Spinal cord (tissue), 10 donors: Measurements from ENCODE around the gene QPCT. TPM values are rescaled to one million over a fixed set of nuclear protein-coding genes. Genes with fewer than 3 reads are reported as not detected.

ENCODE experiments used
- DNase-seq, 6 donors: peaks; one replicate each; pipeline versions ENCODE4 v3.0.0 to v3.0.0-alpha.2; 2013 to 2015; ENCODE audit warnings: low spot score in 6 of 6, low read depth in 4 of 6
- H3K27ac ChIP-seq: one replicate; pipeline ENCODE4 v1.5.1; 2013; ENCODE audit warnings: low read depth, low read length, control low read depth
- H3K27me3 ChIP-seq: one replicate; pipeline ENCODE4 v1.6.1; 2013; ENCODE audit warnings: low read length; ENCODE audit not compliant: control insufficient read depth, insufficient read depth
- H3K36me3 ChIP-seq: one replicate; pipeline ENCODE4 v1.6.1; 2013; ENCODE audit warnings: low read length; ENCODE audit not compliant: control insufficient read depth, insufficient read depth
- H3K4me1 ChIP-seq: one replicate; pipeline ENCODE4 v1.6.1; 2013; ENCODE audit warnings: low read length; ENCODE audit not compliant: control insufficient read depth, insufficient read depth
- H3K4me3 ChIP-seq: one replicate; pipeline ENCODE4 v1.5.1; 2013; ENCODE audit warnings: low read depth, low read length, control low read depth
- H3K9me3 ChIP-seq: one replicate; pipeline ENCODE4 v1.6.1; 2013; ENCODE audit warnings: low read length; ENCODE audit not compliant: control insufficient read depth, insufficient read depth
- WGBS: methylation state at CpG from one replicate; pipeline ENCODE4 v1.1.5; 2013; ENCODE audit warnings: missing lambda C conversion rate; ENCODE audit not compliant: insufficient coverage; 5-methylcytosine and 5-hydroxymethylcytosine counted together
- polyA plus RNA-seq, 2 donors: library from polyadenylated mRNA; unstranded; fragments of 120-200 nt; gene quantifications; one replicate each; pipeline ENCODE4 v1.2.1, GENCODE V29; 2013; ENCODE audit not compliant: insufficient read length in 2 of 2
- total RNA-seq, 2 donors: library from RNA; depleted of rRNA in 1 of 2; stranded (reverse); fragments of 120-200 nt in 1 of 2; fragments of >200 nt in 1 of 2; gene quantifications; one replicate each; pipeline versions ENCODE4 v1.2.3 to v1.2.4, GENCODE V29; 2013 to 2014
- donor health status: healthy.

The QPCT gene
- total and polyA plus RNA-seq, 4 donors: 10.4 to 26.5 (median 25.8) TPM

- WGBS: under 1% methylated on average over 29 of the region's 61 CpGs
- peaks cover 7% of the 10 kb centered on the region for H3K27me3 ChIP-seq
- DNase-seq: peak in 2 of 6 donors; percentile 51 to 60
- no peaks in the 10 kb centered on the region for H3K36me3 ChIP-seq
- H3K27ac ChIP-seq: peak overlapping the region; percentile 90
- no peaks in the 10 kb centered on the region for H3K9me3 ChIP-seq
- H3K4me1 ChIP-seq: peaks cover 4% of the 10 kb centered on the region
- H3K4me3 ChIP-seq: peak overlapping the region; percentile 81
These were observed 20.5 kb upstream of the QPCT start for GRCh38 chr2:37323781-37324535.

DNA sequence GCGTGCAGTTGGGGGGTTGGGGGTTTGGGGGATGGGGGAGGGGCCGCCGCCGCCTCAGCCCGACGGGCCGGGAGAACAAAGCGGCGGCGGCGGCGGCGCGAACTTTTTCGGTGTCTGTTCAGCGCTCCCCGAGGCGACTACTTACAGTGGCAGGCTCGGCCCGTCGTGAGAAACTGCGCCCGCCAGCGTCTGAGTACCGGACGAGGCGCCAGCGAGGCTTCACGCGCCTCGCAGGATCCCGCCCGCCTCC is 20.0 kb upstream of the QPCT start:
- H3K9me3 ChIP-seq: no peaks in the 10 kb centered on the region
- H3K4me3 ChIP-seq: peak overlapping the region; percentile 81
- H3K4me1 ChIP-seq: peaks cover 4% of the 10 kb centered on the region
- H3K27ac ChIP-seq: peak overlapping the region; percentile 84
- peak in 4 of 6 donors; percentile 38 to 88 (median 58) for DNase-seq
- peaks cover 7% of the 10 kb centered on the region for H3K27me3 ChIP-seq
- WGBS: 0% methylated on average over 27 of the region's 33 CpGs
- no peaks in the 10 kb centered on the region for H3K36me3 ChIP-seq

DNA sequence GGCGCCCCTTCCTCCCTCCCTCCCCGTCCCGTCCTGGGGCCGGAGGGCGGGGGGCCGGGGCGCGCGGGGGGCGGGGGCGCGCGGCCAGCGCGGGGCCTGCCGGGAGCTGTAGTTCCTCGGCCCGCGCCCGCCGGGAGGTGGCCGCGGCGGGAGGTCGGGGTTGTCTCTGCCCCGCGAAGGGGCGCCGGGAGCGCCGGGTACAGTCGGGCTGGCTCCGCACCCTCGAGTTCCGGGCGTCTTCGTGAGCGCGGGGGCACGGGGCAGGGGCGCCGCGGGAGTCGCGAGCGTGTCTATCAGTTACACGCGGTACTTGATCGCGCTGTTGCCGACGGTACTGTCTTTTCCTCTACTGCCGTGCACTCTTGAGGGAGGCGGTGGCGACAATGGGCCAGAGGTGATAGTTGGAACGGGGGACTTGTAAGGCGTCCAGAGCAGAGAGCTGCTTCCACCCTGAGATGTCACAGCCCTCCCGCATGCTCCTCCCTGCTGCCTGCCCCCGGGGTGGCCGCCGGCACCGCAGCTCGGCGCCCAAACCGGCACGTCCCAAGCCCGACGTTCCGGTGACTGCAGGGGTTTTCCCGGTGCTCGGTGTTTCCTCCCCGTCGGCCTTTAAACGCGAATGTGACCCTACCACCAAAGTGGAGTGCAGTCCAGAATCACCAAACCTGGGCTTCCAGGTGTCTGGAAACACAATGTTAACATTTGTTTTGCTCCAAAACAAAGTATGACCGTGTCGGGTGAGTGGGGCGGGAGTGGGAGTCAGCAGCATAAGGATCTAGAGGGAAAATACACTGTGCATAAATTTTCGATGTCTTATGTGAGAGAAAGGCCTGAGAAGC is 19.4 kb upstream of the QPCT start, which contains the start of gene PRKD3:
PRKD3 (minus strand) TSS at position 48 of the 839 bp plus-strand sequence. CDS start 8,309 bp downstream, outside the sequence.
- Histone ChIP-seq H3K9me3 (no peaks in the 10 kb centered on the region), H3K27ac (peak within 1 kb of the TSS; percentile 90), H3K27me3 (peaks cover 7% of the 10 kb centered on the region), H3K36me3 (no peaks in the 10 kb centered on the region), H3K4me3 (peak within 1 kb of the TSS; percentile 81), H3K4me1 (peaks cover 4% of the 10 kb centered on the region)
- WGBS: under 1% methylated on average over 75 of the region's 79 CpGs
- peak in 1 of 6 donors; percentile 62 for DNase-seq

GRCh38 chr2:37325625-37326071 is 18.8 kb upstream of the QPCT start:
- no peak for DNase-seq
- Histone ChIP-seq H3K4me3 (peak overlapping the region; percentile 71), H3K27ac (peak overlapping the region; percentile 78), H3K9me3 (no peaks in the 10 kb centered on the region), H3K36me3 (no peaks in the 10 kb centered on the region), H3K27me3 (peaks cover 7% of the 10 kb centered on the region), H3K4me1 (peaks cover 4% of the 10 kb centered on the region)
- WGBS: 96% methylated on average over 4 of the region's 12 CpGs

DNA sequence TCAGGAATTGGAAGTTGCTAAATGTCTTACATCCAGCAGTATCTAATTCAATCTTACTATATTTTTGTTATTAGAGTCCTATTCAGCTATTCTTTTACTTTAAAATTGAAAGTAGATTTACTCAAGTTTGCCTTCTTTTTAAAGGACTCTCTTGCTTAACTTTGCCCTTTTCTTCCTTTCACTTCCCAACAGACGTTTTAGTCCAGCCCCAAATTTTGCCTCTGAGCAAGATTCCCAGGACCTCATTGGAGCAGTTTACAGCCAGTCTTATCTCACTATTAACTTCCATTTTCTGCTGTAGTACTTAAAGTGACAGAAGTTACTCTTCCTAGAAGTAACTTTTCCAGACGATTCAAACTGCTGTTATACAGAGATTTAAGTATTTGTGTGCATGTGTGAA is 18.1 kb upstream of the QPCT start:
- no peaks in the 10 kb centered on the region for H3K9me3 ChIP-seq
- WGBS: 67% methylated on average over 1 of the region's 2 CpGs
- peak in 1 of 6 donors; percentile 69 for DNase-seq
- H3K4me1 ChIP-seq: peaks cover 4% of the 10 kb centered on the region
- H3K4me3 ChIP-seq: no peak overlapping the region
- H3K27ac ChIP-seq: peak overlapping the region; percentile 78
- H3K27me3 ChIP-seq: peaks cover 7% of the 10 kb centered on the region
- no peaks in the 10 kb centered on the region for H3K36me3 ChIP-seq

DNA sequence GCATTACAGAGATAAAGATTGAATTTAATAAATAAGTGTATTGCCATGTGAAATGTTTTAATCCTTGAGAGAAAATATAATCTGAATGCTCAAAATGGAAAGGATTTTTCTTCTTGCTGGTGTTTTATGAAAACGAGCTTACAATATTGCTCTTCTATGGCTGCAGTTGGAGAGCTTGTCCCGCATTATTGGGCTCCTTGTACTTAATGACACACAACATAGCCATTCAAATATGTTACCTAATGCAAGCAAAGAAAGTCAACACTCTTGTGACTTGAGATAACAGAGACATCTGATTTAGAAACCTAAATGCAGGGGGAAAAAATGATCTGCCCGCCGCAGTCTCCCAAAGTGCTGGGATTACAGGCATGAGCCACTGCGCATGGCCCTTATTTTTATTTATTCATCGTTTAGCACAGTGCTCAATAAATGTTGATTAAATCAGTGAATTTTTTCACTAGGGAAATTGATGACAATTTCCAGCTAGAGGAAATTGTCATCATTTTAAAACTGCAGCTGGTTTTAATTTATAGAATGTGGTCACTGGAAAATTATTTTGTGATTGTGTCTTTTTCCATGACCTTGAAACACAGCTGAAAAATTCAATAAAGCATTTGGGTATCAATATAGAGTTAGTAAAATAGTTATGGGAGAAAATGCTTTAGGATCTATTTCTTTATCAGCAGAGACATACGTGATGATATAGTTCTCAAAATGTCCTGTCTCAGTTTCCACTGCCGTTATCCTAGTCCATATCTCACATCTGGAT is 17.4 kb upstream of the QPCT start:
- Histone ChIP-seq H3K27ac (peak overlapping the region; percentile 78), H3K4me1 (peaks cover 4% of the 10 kb centered on the region), H3K36me3 (no peaks in the 10 kb centered on the region), H3K9me3 (no peaks in the 10 kb centered on the region), H3K4me3 (no peak overlapping the region), H3K27me3 (peaks cover 7% of the 10 kb centered on the region)
- DNase-seq: no peak
- WGBS: 100% methylated on average over 2 of the region's 8 CpGs

GRCh38 chr2:37330681-37331080 is 13.7 kb upstream of the QPCT start:
- peaks cover 2% of the 10 kb centered on the region for H3K27me3 ChIP-seq
- no peaks in the 10 kb centered on the region for H3K36me3 ChIP-seq
- no peak for DNase-seq
- no peak overlapping the region for H3K27ac ChIP-seq
- H3K9me3 ChIP-seq: no peaks in the 10 kb centered on the region
- H3K4me3 ChIP-seq: no peak overlapping the region
- H3K4me1 ChIP-seq: no peaks in the 10 kb centered on the region

DNA sequence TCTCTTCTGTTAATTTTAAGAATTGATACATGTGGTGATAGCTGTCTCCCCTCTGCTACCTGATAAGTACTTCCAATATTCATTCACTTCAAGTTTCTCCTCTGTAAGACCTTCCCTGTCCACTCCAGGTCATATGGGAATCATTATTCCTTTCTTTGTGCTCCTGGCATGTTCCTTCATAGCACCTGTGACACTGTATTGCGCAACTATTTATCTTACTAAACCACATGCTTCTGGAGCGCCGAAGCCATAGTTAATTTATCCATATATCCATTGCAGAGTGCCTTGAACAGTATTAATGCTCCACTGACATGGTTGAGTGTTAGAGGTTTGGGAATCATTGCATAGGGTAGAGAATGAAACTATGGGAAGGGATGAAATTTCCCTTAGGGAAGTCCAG is 11.9 kb upstream of the QPCT start:
- WGBS: no CpG with 5 or more reads among the region's 3 CpGs
- Histone ChIP-seq H3K27me3 (no peaks in the 10 kb centered on the region), H3K4me1 (no peaks in the 10 kb centered on the region), H3K4me3 (no peak overlapping the region), H3K36me3 (no peaks in the 10 kb centered on the region), H3K9me3 (no peaks in the 10 kb centered on the region), H3K27ac (no peak overlapping the region)
- no peak for DNase-seq

DNA sequence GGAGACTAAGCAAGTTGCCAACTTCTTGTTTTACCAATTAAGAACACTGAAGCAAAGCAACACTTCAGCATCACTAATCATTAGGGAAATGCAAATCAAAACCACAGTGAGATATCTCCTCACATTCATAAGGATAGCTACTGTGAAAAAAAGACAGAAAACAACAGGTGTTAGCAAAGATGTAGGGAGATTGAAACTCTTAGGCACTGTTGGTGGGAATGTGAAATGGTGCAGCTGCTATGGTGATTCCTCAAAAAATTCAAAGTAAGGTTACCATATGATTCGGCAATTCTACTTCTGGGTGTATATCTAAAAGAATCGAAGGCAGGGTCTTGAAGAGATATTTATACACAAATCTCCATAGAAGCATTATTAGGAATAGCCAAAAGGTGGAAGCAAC is 11.2 kb upstream of the QPCT start:
- DNase-seq: no peak

More for the DNA sequence above, 11.2 kb upstream of the QPCT start:
- H3K4me3 ChIP-seq: no peak overlapping the region
- no peaks in the 10 kb centered on the region for H3K36me3 ChIP-seq
- H3K9me3 ChIP-seq: no peaks in the 10 kb centered on the region
- no CpG with 5 or more reads among the region's 2 CpGs for WGBS
- H3K27me3 ChIP-seq: no peaks in the 10 kb centered on the region
- H3K27ac ChIP-seq: no peak overlapping the region
- H3K4me1 ChIP-seq: no peaks in the 10 kb centered on the region
